Measurements from ENCODE around the gene DHX58.
A peak's percentile ranks its signal among the peaks of the same experiment; 100 is the strongest.
"Not testable (repeated sequence)": the region's sequence is repeated elsewhere in the genome, so short reads cannot be mapped to it uniquely, and the experiment has no call there.

DHX58 gene

GRCh38 chr17:42112552-42113176, at the start of gene DHX58:
DHX58 (minus strand) TSS chr17:42112714; CDS start chr17:42111892, 822 bp downstream.
- H3K27ac ChIP-seq: peak within 1 kb of the TSS; percentile 56
- TF ChIP-seq CTCF (conservative IDR thresholded peaks at IDR 0.05): no peak

GRCh38 chr17:42160531-42160910, 48.0 kb upstream of the DHX58 start:
- no peak overlapping the region for H3K27ac ChIP-seq
- no peak for TF ChIP-seq CTCF (conservative IDR thresholded peaks at IDR 0.05)

GRCh38 chr17:42159796-42160530, 47.4 kb upstream of the DHX58 start:
- no peak for TF ChIP-seq CTCF (conservative IDR thresholded peaks at IDR 0.05)
- no peak overlapping the region for H3K27ac ChIP-seq

- no peak for TF ChIP-seq CTCF (conservative IDR thresholded peaks at IDR 0.05)
- H3K27ac ChIP-seq: peak overlapping the region; percentile 67; the same call in 1 of the 2 replicates
Observed at GRCh38 chr17:42155614-42156045, 43.1 kb upstream of the DHX58 start.

GRCh38 chr17:42153919-42154742, 41.6 kb upstream of the DHX58 start:
- peak overlapping the region; percentile 67; the same call in 1 of the 2 replicates for H3K27ac ChIP-seq
- no peak for TF ChIP-seq CTCF (conservative IDR thresholded peaks at IDR 0.05)

- TF ChIP-seq CTCF (conservative IDR thresholded peaks at IDR 0.05): no peak
- no peak overlapping the region for H3K27ac ChIP-seq
Observed at GRCh38 chr17:42146911-42147607, 34.5 kb upstream of the DHX58 start.

GRCh38 chr17:42143138-42143537, 30.6 kb upstream of the DHX58 start:
- not testable (repeated sequence) for H3K27ac ChIP-seq

Measured in VCaP (cell line).